Astrocyte (in vitro differentiated cells and primary cell): ENCODE measurements around the gene PCCA.

ENCODE experiments used
- EZH2 ChIP-seq: IDR thresholded peaks from 2 replicates; pipeline ENCODE4 v1.6.1; 2012; ENCODE audit warnings: mild to moderate bottlenecking, low read length, inconsistent platforms; ENCODE audit not compliant: insufficient read depth
- TF ChIP-seq, protein P1 (sequence below): IDR thresholded peaks from 2 replicates; pipeline ENCODE4 v1.5.1; 2011; ENCODE audit warnings: low read depth, mild to moderate bottlenecking, inconsistent platforms, low read length, moderate library complexity; ENCODE audit not compliant: insufficient read depth

DNA sequence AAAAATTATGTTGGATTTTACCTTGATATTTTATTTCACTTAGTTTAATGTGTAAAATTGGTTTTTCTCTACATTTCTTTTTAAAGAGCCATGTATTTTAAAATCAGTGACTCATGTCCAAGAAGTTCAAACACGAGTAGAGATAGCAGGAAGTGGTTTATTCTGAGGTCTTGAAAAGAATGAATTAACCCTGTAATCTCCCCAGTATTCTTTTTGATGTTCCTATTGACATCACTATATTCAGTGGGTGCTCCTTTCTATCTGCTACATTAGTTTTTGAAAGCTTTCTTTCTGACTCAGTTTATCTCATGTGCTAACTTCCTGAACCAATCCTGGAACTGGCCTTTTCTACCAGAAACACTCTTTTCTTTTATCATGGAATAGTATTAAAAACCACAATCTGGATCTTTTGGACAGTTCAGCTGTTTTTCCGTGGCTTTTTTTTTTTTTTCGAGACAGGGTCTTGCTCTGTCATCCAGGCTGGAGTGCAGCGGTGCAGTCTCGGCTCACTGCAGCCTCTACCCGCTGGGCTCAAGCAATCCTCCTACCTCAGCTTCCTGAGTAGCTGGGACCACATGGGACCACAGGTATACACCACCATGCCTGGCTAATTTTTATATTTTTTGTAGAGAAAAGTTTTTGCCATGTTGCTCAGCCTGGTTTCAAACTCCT, 114.9 kb downstream of the PCCA start:
- TF ChIP-seq, protein P1, sequence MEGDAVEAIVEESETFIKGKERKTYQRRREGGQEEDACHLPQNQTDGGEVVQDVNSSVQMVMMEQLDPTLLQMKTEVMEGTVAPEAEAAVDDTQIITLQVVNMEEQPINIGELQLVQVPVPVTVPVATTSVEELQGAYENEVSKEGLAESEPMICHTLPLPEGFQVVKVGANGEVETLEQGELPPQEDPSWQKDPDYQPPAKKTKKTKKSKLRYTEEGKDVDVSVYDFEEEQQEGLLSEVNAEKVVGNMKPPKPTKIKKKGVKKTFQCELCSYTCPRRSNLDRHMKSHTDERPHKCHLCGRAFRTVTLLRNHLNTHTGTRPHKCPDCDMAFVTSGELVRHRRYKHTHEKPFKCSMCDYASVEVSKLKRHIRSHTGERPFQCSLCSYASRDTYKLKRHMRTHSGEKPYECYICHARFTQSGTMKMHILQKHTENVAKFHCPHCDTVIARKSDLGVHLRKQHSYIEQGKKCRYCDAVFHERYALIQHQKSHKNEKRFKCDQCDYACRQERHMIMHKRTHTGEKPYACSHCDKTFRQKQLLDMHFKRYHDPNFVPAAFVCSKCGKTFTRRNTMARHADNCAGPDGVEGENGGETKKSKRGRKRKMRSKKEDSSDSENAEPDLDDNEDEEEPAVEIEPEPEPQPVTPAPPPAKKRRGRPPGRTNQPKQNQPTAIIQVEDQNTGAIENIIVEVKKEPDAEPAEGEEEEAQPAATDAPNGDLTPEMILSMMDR: no peak
- TF ChIP-seq EZH2: no peak
